IPS-NIHi7 (cell line): Measurements from ENCODE around the gene DHX32.

ENCODE experiments used
- DNase-seq: peaks from one replicate; pipeline ENCODE4 v3.0.0; 2012; ENCODE audit warnings: mixed read lengths; ENCODE audit errors: extremely low spot score

DHX32 gene

GRCh38 chr10:125802739-125803138 lies 78.4 kb downstream of the DHX32 start:
- DNase-seq: no peak

GRCh38 chr10:125802131-125802530 lies 79.0 kb downstream of the DHX32 start:
- no peak for DNase-seq

- no peak for DNase-seq
Measured at GRCh38 chr10:125801574-125801973, 79.5 kb downstream of the DHX32 start.

- DNase-seq: no peak
Measured at GRCh38 chr10:125799451-125800182, 81.5 kb downstream of the DHX32 start.

- no peak for DNase-seq
Measured at GRCh38 chr10:125797994-125798662, 83.0 kb downstream of the DHX32 start.

GRCh38 chr10:125797424-125797823 lies 83.7 kb downstream of the DHX32 start:
- DNase-seq: no peak

GRCh38 chr10:125795637-125796190 lies 85.4 kb downstream of the DHX32 start:
- DNase-seq: no peak

- no peak for DNase-seq
Measured at GRCh38 chr10:125795128-125795527, 86.0 kb downstream of the DHX32 start.

- no peak for DNase-seq
Measured at GRCh38 chr10:125792342-125793300, 88.5 kb downstream of the DHX32 start.

GRCh38 chr10:125788156-125789034 lies 92.7 kb downstream of the DHX32 start:
- no peak for DNase-seq
